Immature natural killer cell (primary cell): Measurements from ENCODE around the gene EXOC3L4. TPM values are rescaled to one million over a fixed set of nuclear protein-coding genes. Genes with fewer than 3 reads are reported as not detected.
"Not testable (repeated sequence)": the region's sequence is repeated elsewhere in the genome, so short reads cannot be mapped to it uniquely, and the experiment has no call there.

ENCODE experiments used
- DNase-seq, 3 donors: peaks; one replicate each; pipeline ENCODE4 v3.0.0; 2022; ENCODE audit warnings: mixed read lengths in 1 of 3
- H3K27ac Mint-ChIP-seq, 6 donors: one replicate each; pipeline ENCODE4 v1.8.0; 2020; ENCODE audit warnings: mixed read lengths in 6 of 6, mild to moderate bottlenecking in 5 of 6, inconsistent platforms in 4 of 6, moderate library complexity in 3 of 6
- H3K27me3 Mint-ChIP-seq, 3 donors: one replicate each; pipeline ENCODE4 v1.8.0; 2020 to 2021; ENCODE audit warnings: low read depth in 3 of 3, mild to moderate bottlenecking in 3 of 3, mixed read lengths in 3 of 3, moderate library complexity in 3 of 3, inconsistent platforms in 1 of 3
- H3K36me3 Mint-ChIP-seq, 3 donors: one replicate each; pipeline ENCODE4 v1.8.0; 2020; ENCODE audit warnings: mixed read lengths in 3 of 3, inconsistent platforms in 2 of 3, mild to moderate bottlenecking in 2 of 3
- H3K4me1 Mint-ChIP-seq, 2 donors: one replicate each; pipeline ENCODE4 v1.8.0; 2020; ENCODE audit warnings: inconsistent platforms in 2 of 2, mild to moderate bottlenecking in 2 of 2, mixed read lengths in 2 of 2, moderate library complexity in 1 of 2
- H3K4me3 Mint-ChIP-seq, 5 donors: one replicate each; pipeline ENCODE4 v1.8.0; 2020; ENCODE audit warnings: mild to moderate bottlenecking in 5 of 5, mixed read lengths in 5 of 5, inconsistent platforms in 3 of 5, moderate library complexity in 3 of 5
- H3K9me3 Mint-ChIP-seq, 6 donors: one replicate each; pipeline ENCODE4 v1.8.0; 2020; ENCODE audit warnings: mild to moderate bottlenecking in 6 of 6, mixed read lengths in 6 of 6, inconsistent platforms in 4 of 6, moderate library complexity in 3 of 6
- polyA plus RNA-seq, 3 donors: library from polyadenylated mRNA; unstranded; fragments of 300-500 nt; fragmentation: Illumina TruSeq; gene quantifications; one replicate each; pipeline ENCODE4 v1.2.3, GENCODE V29; 2021

EXOC3L4 gene
- polyA plus RNA-seq: not detected

DNA sequence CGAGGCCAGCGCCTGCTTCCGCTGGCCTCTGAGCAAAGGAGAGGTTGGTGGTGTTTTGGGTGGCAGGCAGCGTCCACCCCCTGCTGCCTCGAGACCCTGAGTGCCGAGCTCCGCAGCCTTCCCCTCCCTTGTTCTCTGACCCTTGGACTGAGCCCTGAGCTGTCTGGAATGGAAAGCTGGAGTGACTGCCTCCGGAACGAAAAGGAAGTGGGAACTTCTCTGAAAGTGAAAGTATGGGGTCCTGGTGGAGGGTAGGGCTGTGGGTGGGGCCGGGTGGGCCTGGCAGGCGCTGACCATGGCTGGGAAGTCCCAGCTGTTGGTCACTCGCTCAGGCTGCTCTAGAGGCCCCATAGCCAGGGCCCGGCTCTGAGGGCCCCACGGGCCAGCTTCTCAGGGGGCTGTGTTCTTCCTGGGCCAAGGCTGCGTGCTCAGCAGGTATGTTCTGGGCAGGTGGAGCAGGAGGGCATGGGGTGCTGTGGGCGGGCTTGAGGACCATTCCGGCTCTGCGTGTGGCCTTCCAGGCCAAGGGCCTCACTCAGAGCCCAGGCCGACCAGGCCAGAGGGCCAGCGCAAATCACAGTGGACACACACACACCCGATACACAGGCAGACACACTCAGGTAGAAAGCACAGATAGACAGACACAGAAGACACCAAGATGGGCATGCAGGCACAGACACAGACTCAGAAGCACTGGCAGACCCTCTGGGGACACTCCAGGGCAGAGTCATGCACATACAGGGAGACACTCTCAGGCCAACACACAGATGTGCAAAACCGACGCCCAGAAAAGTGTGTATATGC is at the start of gene EXOC3L4:
Gene EXOC3L4, plus strand, starts transcription at position 320 of the 804 bp plus-strand sequence. CDS start 5,495 bp downstream, outside the sequence.
- H3K27me3 Mint-ChIP-seq: peaks cover 0 to 9% (median 3%) of the 10 kb centered on the region in 3 donors
- no peak for DNase-seq
- no peak within 1 kb of the TSS for H3K4me3 Mint-ChIP-seq
- peaks cover 4 to 5% of the 10 kb centered on the region in 2 donors for H3K4me1 Mint-ChIP-seq
- H3K9me3 Mint-ChIP-seq: no peaks in the 10 kb centered on the region
- H3K27ac Mint-ChIP-seq: peak within 1 kb of the TSS in 1 of 6 donors; percentile 7
- H3K36me3 Mint-ChIP-seq: no peaks in the 10 kb centered on the region

DNA sequence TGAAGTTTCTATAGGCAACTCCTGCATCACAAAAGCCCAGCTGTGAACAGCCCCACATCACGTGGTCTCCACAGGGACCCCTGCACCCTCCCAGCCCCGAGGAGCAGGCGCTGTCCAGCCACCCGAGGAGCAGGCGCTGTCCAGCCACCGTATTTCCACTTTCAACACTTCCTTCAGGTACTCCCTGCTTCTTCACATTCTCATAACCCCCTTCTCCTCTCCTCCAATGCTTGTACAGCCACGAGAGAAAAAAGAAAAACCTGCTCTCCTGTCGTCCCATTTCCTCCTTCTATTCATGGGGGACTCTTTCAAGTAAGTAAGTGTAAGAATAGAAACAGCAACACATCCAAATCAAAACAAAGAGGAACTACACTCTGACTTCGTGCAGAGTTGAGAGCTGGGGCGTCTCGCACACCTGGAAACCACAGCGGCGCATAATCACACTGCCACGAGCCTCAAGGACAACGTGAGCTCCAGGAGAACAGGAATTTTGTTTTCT is 49.1 kb upstream of the EXOC3L4 start:
- H3K9me3 Mint-ChIP-seq: no peaks in the 10 kb centered on the region
- no peaks in the 10 kb centered on the region for H3K36me3 Mint-ChIP-seq
- DNase-seq: no peak
- H3K4me1 Mint-ChIP-seq: no peaks in the 10 kb centered on the region
- H3K4me3 Mint-ChIP-seq: no peak overlapping the region
- H3K27ac Mint-ChIP-seq: peak overlapping the region in 1 of 6 donors; percentile 35
- H3K27me3 Mint-ChIP-seq: peaks cover 4 to 17% (median 6%) of the 10 kb centered on the region in 3 donors

DNA sequence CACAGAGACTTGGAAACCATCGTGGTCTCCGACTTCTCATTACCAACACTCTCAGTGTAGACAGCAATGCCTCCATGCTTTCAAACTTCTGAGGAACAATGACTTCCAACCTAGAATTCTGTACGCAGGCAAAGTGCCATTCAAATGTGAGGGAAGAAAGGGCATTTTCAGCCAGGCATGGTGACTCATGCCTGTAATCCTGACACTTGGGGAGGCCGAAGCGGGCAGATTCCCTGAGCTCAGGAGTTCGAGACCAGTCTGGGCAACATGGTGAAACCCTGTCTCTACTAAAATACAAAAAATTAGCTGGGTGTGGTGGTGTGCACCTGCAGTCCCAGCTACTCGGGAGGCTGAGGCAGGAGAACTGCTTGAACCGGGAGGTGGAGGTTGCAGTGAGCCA is 47.1 kb upstream of the EXOC3L4 start:
- DNase-seq, H3K4me3 Mint-ChIP-seq, H3K4me1 Mint-ChIP-seq, H3K27ac Mint-ChIP-seq, H3K9me3 Mint-ChIP-seq, H3K36me3 Mint-ChIP-seq: not testable (repeated sequence)
- peaks cover 4 to 14% (median 6%) of the 10 kb centered on the region in 3 donors for H3K27me3 Mint-ChIP-seq

DNA sequence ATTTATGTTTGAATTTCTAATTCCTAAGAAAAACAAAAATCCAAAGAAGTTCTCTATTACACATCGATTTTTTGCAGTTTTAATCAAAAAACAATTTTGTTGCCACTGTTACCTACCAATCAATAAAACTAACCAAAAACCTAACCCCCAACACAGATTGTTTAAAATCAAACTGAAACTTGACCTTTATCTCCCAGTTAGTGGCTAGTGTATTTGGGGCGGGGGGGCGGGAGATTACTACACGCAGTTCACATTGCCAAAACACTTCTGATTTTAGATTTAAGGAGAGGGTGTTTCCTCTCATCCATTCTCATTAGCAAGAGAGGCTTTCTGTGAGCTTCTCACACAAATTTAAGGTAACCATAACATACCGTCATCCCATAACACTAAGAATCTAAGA is 43.6 kb upstream of the EXOC3L4 start:
- no peak overlapping the region for H3K27ac Mint-ChIP-seq
- no peak overlapping the region for H3K4me3 Mint-ChIP-seq
- peaks cover 0 to 1% of the 10 kb centered on the region in 2 donors for H3K4me1 Mint-ChIP-seq
- H3K9me3 Mint-ChIP-seq: no peaks in the 10 kb centered on the region
- no peaks in the 10 kb centered on the region for H3K36me3 Mint-ChIP-seq
- no peak for DNase-seq
- H3K27me3 Mint-ChIP-seq: peaks cover 14 to 20% (median 14%) of the 10 kb centered on the region in 3 donors

DNA sequence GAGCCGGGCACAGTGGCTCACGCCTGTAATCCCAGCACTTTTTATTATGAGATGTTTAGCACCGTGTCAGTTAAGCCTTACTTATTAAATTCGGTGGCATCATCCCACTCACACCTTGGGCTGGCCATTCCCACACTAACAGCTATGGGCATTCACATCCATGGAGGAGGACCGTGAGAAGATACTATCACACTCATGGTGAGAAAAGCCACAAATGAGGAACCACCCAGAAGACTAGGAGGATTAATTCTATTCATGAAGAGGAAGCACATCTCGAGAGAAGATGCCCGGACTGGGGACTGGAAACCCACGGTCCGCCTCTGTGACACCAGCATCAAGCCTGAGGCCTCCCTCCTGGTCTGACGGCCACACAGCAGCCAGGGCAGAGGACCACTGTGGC is 42.1 kb upstream of the EXOC3L4 start:
- H3K4me3 Mint-ChIP-seq: no peak overlapping the region
- H3K9me3 Mint-ChIP-seq: no peaks in the 10 kb centered on the region

DNA sequence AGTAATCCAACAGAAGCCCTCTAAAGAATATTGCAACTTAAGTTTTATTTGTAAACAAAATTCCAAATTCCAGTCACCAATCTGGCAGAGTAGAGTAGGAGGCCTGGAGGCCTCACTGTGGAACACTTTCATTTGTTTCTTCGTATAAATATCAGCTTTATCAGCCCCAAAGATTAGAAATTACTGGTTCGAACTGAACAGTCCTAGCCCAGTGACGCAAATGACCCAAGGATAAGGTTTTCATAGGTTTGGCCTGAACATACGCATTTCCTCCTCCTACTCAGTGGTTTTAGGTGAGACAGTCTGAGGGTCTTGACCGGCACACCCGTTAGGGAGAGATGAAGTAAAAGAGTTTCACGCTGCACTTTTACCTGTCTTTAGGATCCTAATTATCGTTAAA is 38.8 kb upstream of the EXOC3L4 start:
- H3K27ac Mint-ChIP-seq: no peak overlapping the region
- H3K4me1 Mint-ChIP-seq: peaks cover 0 to 6% of the 10 kb centered on the region in 2 donors
- peak overlapping the region; percentile 43 to 75 (median 71) for H3K4me3 Mint-ChIP-seq
- no peaks in the 10 kb centered on the region for H3K9me3 Mint-ChIP-seq
- DNase-seq: no peak
- H3K36me3 Mint-ChIP-seq: no peaks in the 10 kb centered on the region
- peaks cover 18 to 37% (median 24%) of the 10 kb centered on the region in 3 donors for H3K27me3 Mint-ChIP-seq

More for the DNA sequence above, 42.1 kb upstream of the EXOC3L4 start:
- H3K4me1 Mint-ChIP-seq: peaks cover 0 to 3% of the 10 kb centered on the region in 2 donors
- H3K27me3 Mint-ChIP-seq: peaks cover 17 to 18% (median 18%) of the 10 kb centered on the region in 3 donors
- DNase-seq: no peak
- no peak overlapping the region for H3K27ac Mint-ChIP-seq
- H3K36me3 Mint-ChIP-seq: no peaks in the 10 kb centered on the region

DNA sequence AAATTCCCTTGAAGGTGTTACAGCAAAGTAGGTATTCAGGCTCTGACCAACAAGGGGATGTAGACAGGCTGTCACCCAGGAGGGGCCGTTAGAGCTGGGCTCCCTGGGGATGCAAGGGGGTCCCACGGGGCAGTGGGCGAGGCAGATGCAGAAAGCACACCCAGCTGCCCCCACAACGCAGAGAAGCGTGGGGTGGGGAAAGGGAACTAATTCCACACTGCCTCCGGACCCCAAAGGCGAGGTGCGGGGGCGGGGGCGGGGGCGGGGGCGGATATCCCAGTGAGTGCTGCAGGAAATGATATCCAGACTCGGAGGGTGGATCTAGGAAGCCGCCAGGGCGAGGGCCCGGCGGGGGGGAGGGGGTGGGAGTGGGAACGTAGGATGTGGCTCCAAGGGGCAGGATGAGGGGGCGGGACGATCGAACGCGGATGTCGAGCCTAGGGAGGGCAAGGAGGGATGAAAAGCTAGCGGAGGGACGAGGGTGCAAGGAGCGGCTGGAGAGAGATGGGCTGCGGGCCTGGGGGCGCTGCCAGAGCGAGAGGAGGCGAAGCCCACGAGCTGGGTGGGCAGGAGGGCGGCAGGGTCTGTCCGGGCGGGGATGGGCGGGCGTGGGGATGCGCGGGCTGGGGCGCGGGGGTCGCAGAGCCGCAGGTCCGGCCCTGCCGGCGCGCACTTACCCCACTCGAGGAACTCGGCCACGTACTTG is 38.0 kb upstream of the EXOC3L4 start:
- H3K27ac Mint-ChIP-seq: no peak overlapping the region
- no peak for DNase-seq
- peaks cover 0 to 6% of the 10 kb centered on the region in 2 donors for H3K4me1 Mint-ChIP-seq
- H3K9me3 Mint-ChIP-seq: no peaks in the 10 kb centered on the region
- peaks cover 18 to 37% (median 23%) of the 10 kb centered on the region in 3 donors for H3K27me3 Mint-ChIP-seq
- H3K36me3 Mint-ChIP-seq: no peaks in the 10 kb centered on the region
- H3K4me3 Mint-ChIP-seq: peak overlapping the region; percentile 57 to 75 (median 71)

DNA sequence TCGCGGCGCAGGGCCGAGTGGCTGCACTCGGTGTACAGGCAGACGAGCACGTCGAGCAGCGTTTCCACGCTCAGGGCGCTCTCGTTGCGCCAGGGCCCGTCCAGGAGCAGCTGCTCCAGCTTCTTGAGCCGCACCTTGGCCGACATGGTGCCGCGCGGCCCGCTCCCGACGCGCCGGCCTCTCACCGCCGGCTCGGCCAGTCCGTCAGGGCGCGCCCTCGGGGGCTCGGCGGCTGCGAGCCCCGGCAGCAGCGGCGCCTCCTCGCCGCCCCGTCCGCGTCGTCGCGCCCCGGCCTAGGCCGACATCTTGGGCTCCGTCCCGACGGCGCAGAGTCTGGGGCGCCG is 37.5 kb upstream of the EXOC3L4 start:
- no peak for DNase-seq
- Mint-ChIP-seq H3K27ac (no peak overlapping the region), H3K4me1 (peaks cover 0 to 6% of the 10 kb centered on the region in 2 donors), H3K4me3 (no peak overlapping the region), H3K27me3 (peaks cover 18 to 37% (median 23%) of the 10 kb centered on the region in 3 donors), H3K9me3 (no peaks in the 10 kb centered on the region), H3K36me3 (no peaks in the 10 kb centered on the region)

DNA sequence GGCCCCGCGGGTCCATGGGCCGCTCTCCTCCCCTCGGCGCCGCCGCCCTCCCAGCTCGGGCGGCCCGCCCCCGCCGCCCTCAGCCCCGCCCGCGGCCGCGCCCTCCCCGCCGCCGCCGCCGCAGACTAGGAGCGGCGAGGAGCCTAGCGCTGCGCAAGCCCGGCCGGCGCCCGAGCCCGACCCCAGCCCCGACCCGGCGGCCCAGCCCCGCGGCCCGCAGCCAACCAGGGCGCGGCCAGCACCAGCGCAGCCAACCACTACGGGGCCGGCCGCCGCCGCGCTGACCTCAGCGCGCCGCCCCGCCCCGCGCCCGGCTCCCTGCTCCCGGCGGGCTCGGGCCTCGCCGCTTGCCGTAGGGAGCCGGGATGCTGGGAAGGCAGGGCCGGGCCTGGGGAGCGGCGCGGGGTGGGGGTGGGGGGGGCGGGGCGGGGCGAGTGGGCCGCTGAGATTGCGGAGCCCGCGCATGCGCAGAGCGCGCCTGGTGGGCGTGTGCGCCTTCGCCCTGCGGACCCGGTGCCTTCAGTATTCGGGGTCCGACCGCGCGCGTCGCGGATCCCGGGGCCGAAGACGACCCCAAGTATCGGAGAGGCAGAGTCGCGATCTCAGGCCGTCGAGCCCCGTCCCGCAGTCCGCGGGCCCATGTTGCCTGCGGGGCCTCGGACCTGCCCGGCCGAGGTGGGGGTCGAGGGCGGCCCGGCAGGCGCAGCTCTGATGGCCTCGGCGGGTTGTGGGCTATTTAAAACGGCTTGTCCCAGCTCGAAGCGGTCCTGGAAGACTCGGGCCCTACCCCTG is 37.0 kb upstream of the EXOC3L4 start, which contains the start of gene CDC42BPB:
Gene CDC42BPB, minus strand, starts transcription at position 178 of the 792 bp plus-strand sequence. CDS start 376 bp downstream, outside the sequence.
- Mint-ChIP-seq H3K27ac (no peak within 1 kb of the TSS), H3K36me3 (no peaks in the 10 kb centered on the region), H3K4me1 (peaks cover 0 to 6% of the 10 kb centered on the region in 2 donors), H3K9me3 (no peaks in the 10 kb centered on the region), H3K4me3 (peak within 1 kb of the TSS; percentile 38 to 74 (median 57)), H3K27me3 (peaks cover 19 to 37% (median 23%) of the 10 kb centered on the region in 3 donors)
- DNase-seq: peak; percentile 39 to 45 (median 44)

DNA sequence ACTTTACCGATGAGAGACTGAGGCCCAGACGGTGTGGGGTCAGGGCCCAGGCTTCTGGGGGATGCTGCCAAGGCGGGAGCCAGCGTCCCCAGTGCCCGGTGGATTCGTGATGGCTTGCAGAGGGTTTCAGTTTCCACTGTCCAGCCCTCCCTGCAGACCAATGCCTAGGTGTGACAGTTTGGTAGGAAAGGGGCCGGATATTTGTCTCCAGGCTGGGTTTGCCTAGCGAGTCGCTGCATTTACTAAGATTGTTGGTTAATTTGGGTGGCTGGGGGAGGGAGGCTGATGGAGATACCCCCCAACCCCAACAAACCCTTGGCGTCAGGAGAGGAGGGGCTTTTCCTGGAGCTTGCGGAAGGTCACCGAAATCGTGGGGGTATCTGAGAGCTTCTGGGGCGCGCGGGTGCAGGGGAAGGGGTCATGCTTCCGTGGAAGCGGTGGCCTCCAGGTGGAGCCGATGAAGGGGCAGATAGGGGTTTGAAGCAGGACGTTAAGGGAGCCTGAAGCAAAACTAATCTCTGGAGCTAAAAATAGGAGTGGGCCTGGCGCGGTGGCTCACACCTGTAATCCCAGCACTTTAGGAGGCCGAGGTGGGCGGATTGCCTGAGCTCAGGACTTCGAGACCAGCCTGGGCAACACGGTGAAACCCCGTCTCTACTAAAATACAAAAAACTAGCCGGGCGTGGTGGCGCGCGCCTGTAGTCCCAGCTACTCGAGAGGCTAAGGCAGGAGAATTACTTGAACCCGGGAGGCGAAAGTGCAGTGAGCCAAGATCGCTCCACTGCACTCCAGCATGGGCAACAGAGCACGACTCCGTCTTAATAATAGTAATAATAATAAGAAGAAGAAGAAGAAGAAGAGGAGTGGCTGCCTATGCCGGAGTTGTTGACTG is 36.1 kb upstream of the EXOC3L4 start:
- peak overlapping the region; percentile 39 to 74 (median 53) for H3K4me3 Mint-ChIP-seq
- H3K36me3 Mint-ChIP-seq: no peaks in the 10 kb centered on the region
- H3K27ac Mint-ChIP-seq: no peak overlapping the region
- H3K27me3 Mint-ChIP-seq: peaks cover 19 to 37% (median 20%) of the 10 kb centered on the region in 3 donors
- H3K9me3 Mint-ChIP-seq: no peaks in the 10 kb centered on the region
- peaks cover 0 to 6% of the 10 kb centered on the region in 2 donors for H3K4me1 Mint-ChIP-seq
- no peak for DNase-seq

DNA sequence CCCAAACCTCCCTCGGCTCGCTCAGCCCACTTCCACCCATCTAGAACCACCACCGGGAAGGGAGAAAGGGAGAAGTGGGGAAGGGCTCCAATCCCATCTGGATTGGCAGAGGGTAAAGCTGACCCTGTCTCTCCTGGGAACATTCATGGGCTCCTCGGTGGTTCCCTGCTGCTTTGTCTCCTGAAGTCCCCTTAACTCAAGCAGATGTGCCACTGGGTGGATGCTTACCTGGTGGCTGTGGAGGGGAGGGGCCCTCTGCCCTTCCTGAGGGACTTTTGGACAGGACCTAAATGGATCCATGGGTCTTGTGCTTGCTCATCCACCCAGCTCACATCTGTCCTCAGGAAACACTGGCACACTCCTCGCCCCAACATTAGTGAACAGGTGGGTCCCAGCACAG is 35.0 kb upstream of the EXOC3L4 start:
- Mint-ChIP-seq H3K27me3 (peaks cover 17 to 30% (median 20%) of the 10 kb centered on the region in 3 donors), H3K4me1 (peaks cover 0 to 6% of the 10 kb centered on the region in 2 donors), H3K4me3 (no peak overlapping the region), H3K27ac (no peak overlapping the region), H3K36me3 (no peaks in the 10 kb centered on the region), H3K9me3 (no peaks in the 10 kb centered on the region)
- no peak for DNase-seq

DNA sequence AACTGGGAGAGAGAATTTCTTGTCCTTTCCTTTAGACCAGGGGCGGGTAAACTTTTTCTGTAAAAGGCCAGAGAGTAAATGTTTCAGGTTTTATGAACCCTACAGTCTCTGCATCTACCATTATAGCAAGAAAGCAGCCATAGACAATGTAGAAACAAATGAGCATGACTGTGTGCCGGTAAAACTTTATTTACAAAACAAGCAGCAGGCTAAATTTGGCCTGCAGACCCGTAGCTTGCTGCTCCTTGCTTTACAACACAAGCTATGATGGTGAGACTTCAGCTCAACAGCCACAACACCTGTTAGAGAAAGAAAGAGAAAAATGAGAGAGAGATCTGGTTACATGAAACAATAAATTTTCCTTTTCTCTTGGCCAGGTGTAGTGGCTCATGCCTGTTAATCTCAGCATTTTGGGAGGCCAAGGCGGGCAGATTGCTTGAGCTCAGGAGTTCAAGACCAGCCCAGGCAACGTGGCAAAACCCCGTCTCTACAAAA is 33.0 kb upstream of the EXOC3L4 start:
- H3K36me3 Mint-ChIP-seq: no peaks in the 10 kb centered on the region
- no peak for DNase-seq
- no peaks in the 10 kb centered on the region for H3K9me3 Mint-ChIP-seq
- H3K4me3 Mint-ChIP-seq: no peak overlapping the region
- no peak overlapping the region for H3K27ac Mint-ChIP-seq
- H3K4me1 Mint-ChIP-seq: peaks cover 0 to 3% of the 10 kb centered on the region in 2 donors
- peaks cover 5 to 20% (median 15%) of the 10 kb centered on the region in 3 donors for H3K27me3 Mint-ChIP-seq
